Endothelial cell of umbilical vein (primary cell): Measurements from ENCODE around the gene ATP6V1G2.

Source experiments
- CTCF ChIP-seq, 2 donors: IDR thresholded peaks; 1 replicate in 1 of 2; 2 replicates in 1 of 2; pipeline ENCODE4 v1.5.1; 2011; ENCODE audit warnings: low read length in 2 of 2, mild to moderate bottlenecking in 2 of 2, moderate library complexity in 2 of 2, control low read depth in 1 of 2, inconsistent platforms in 1 of 2, low read depth in 1 of 2; ENCODE audit not compliant: insufficient read depth in 1 of 2; ENCODE audit errors: extremely low read depth in 1 of 2
- EZH2 ChIP-seq: IDR thresholded peaks from 2 replicates; pipeline ENCODE4 v1.6.1; 2012; ENCODE audit warnings: borderline replicate concordance, low read depth, mild to moderate bottlenecking, moderate library complexity, low read length, inconsistent platforms; ENCODE audit not compliant: severe bottlenecking
- FOS ChIP-seq: IDR thresholded peaks from 2 replicates; pipeline ENCODE4 v1.6.1; 2011; ENCODE audit warnings: mild to moderate bottlenecking, low read length, moderate library complexity, borderline replicate concordance; ENCODE audit not compliant: insufficient read depth
- GATA2 ChIP-seq: IDR thresholded peaks from 2 replicates; pipeline ENCODE4 v1.7.0; 2011; ENCODE audit warnings: low read depth, mild to moderate bottlenecking, moderate library complexity, mixed read lengths, low read length; ENCODE audit not compliant: insufficient read length, insufficient read depth
- JUN ChIP-seq: IDR thresholded peaks from 2 replicates; pipeline ENCODE4 v1.6.1; 2011; ENCODE audit warnings: borderline replicate concordance, low read depth; ENCODE audit not compliant: insufficient read length, insufficient read depth
- MYC ChIP-seq: IDR thresholded peaks from one replicate; pipeline ENCODE4 v1.6.1; 2011; ENCODE audit warnings: mild to moderate bottlenecking, low read depth, low read length
- POLR2A ChIP-seq: IDR thresholded peaks from 2 replicates; pipeline ENCODE4 v1.6.1; 2012; ENCODE audit warnings: low read depth, mild to moderate bottlenecking, control low read depth, low read length

GRCh38 chr6:31545291-31545690 lies 1.1 kb downstream of the ATP6V1G2 start:
- TF ChIP-seq JUN (no peak), MYC (no peak), CTCF (IDR thresholded peaks at IDR 0.05; ENCODE audit: extremely low read depth in 1 of 2, insufficient read depth in 1 of 2, low read depth in 1 of 2, low read length in 2 of 2) (no peak), GATA2 (no peak), EZH2 (no peak), POLR2A (no peak), FOS (no peak)
